CD4-positive, alpha-beta T cell treated with Interleukin-1 beta for 1 hour (primary cell): ENCODE data around the gene KRTAP4-11.
"Not testable (repeated sequence)": the region's sequence is repeated elsewhere in the genome, so short reads cannot be mapped to it uniquely, and the experiment has no call there.

Source experiments
- DNase-seq, 2 donors: peaks; one replicate each; pipeline ENCODE4 v3.0.0-alpha.2; 2020 to 2022

KRTAP4-11 gene

GRCh38 chr17:41083427-41083826 is 34.7 kb downstream of the KRTAP4-11 start:
- DNase-seq: not testable (repeated sequence)

GRCh38 chr17:41082626-41083025 is 35.5 kb downstream of the KRTAP4-11 start:
- DNase-seq: no peak

GRCh38 chr17:41076788-41077187 is 41.4 kb downstream of the KRTAP4-11 start:
- DNase-seq: no peak

GRCh38 chr17:41073676-41074075 is 44.5 kb downstream of the KRTAP4-11 start:
- DNase-seq: no peak

- DNase-seq: no peak
Observed at GRCh38 chr17:41071606-41072360, 46.4 kb downstream of the KRTAP4-11 start.

- no peak for DNase-seq
Observed at GRCh38 chr17:41069031-41069430, 49.1 kb downstream of the KRTAP4-11 start.

GRCh38 chr17:41067281-41067680 is 50.9 kb downstream of the KRTAP4-11 start:
- no peak for DNase-seq
